Adrenal gland (tissue), 5 donors: ENCODE data around the gene SYT2.

ENCODE experiments used
- CTCF ChIP-seq, 6 experiments: fragments of 450-650 bp in 4 of 6; fragments of 200-600 bp in 2 of 6; sonication (generic) in 1 of 6; IDR thresholded peaks; 1 replicate in 5 of 6; 2 replicates in 1 of 6; pipeline versions ENCODE4 v1.5.1 to v1.8.0; 2016 to 2021; ENCODE audit warnings: antibody characterized with exemption in 6 of 6, mild to moderate bottlenecking in 2 of 6, moderate library complexity in 1 of 6
- POLR2A ChIP-seq, 2 donors: fragments of 450-650 bp; IDR thresholded peaks; one replicate each; pipeline ENCODE4 v1.6.1; 2017; ENCODE audit warnings: antibody characterized with exemption in 2 of 2, mild to moderate bottlenecking in 2 of 2, moderate library complexity in 1 of 2
- donor health status: DM: no; HTN: no; CAD: no.

- TF ChIP-seq POLR2A (IDR thresholded peaks at IDR 0.05): no peak
- TF ChIP-seq CTCF (IDR thresholded peaks at IDR 0.05): no peak
Measured at GRCh38 chr1:202645097-202645476, 65.2 kb downstream of the SYT2 start.
